H9 (cell line): ENCODE measurements around the gene ARHGAP26. TPM values are rescaled to one million over a fixed set of nuclear protein-coding genes. Genes with fewer than 3 reads are reported as not detected.

Experiments
- DNase-seq: peaks from one replicate; pipeline ENCODE4 v3.0.0-alpha.2; 2017
- H2AFZ ChIP-seq: one replicate; pipeline ENCODE4 v1.6.1; 2013; ENCODE audit warnings: mild to moderate bottlenecking, low read length, control low read depth, moderate library complexity
- H2AK5ac ChIP-seq: 2 replicates; pipeline ENCODE4 v1.6.1; 2013; ENCODE audit warnings: low read length, control low read depth, mixed read lengths; ENCODE audit not compliant: insufficient read length
- H2BK120ac ChIP-seq: one replicate; pipeline ENCODE4 v1.6.1; 2013; ENCODE audit warnings: low read depth, mild to moderate bottlenecking, low read length, control low read depth, inconsistent platforms; ENCODE audit not compliant: poor library complexity, severe bottlenecking
- H2BK12ac ChIP-seq: 2 replicates; pipeline ENCODE4 v1.6.1; 2013; ENCODE audit warnings: low read length, control low read depth, mixed read lengths, low read depth; ENCODE audit not compliant: insufficient read length
- H2BK15ac ChIP-seq: 2 replicates; pipeline ENCODE4 v1.6.1; 2013; ENCODE audit warnings: low read depth, low read length, control low read depth
- H2BK20ac ChIP-seq: one replicate; pipeline ENCODE4 v1.6.1; 2013; ENCODE audit warnings: low read depth, mild to moderate bottlenecking, low read length, control low read depth, inconsistent platforms; ENCODE audit not compliant: poor library complexity, severe bottlenecking
- H2BK5ac ChIP-seq: 2 replicates; pipeline ENCODE4 v1.6.1; 2013; ENCODE audit warnings: low read length, control low read depth, mixed read lengths; ENCODE audit not compliant: insufficient read length
- H3K14ac ChIP-seq: 2 replicates; pipeline ENCODE4 v1.6.1; 2013; ENCODE audit warnings: low read length, control low read depth; ENCODE audit not compliant: insufficient read depth
- H3K18ac ChIP-seq: 2 replicates; pipeline ENCODE4 v1.6.1; 2013; ENCODE audit warnings: low read depth, mild to moderate bottlenecking, mixed read lengths, low read length, control low read depth; ENCODE audit not compliant: insufficient read length
- H3K23ac ChIP-seq: 2 replicates; pipeline ENCODE4 v1.6.1; 2013; ENCODE audit warnings: low read length, control low read depth, mixed read lengths, low read depth; ENCODE audit not compliant: insufficient read length
- H3K23me2 ChIP-seq: 2 replicates; pipeline ENCODE4 v1.6.1; 2013; ENCODE audit warnings: low read depth, mild to moderate bottlenecking, mixed read lengths, low read length, control low read depth; ENCODE audit not compliant: insufficient read length, poor library complexity, severe bottlenecking
- H3K27ac ChIP-seq: 2 replicates; pipeline ENCODE4 v1.5.1; 2013; ENCODE audit warnings: low read length, control low read depth, mixed read lengths, low read depth; ENCODE audit not compliant: insufficient read length
- H3K27me3 ChIP-seq: 2 replicates; pipeline ENCODE4 v1.6.1; 2013; ENCODE audit warnings: low read length, control low read depth, inconsistent platforms; ENCODE audit not compliant: insufficient read depth
- H3K4ac ChIP-seq: 2 replicates; pipeline ENCODE4 v1.6.1; 2013; ENCODE audit warnings: low read depth, mild to moderate bottlenecking, control low read depth, inconsistent platforms, low read length, moderate library complexity
- H3K4me1 ChIP-seq: 2 replicates; pipeline ENCODE4 v1.6.1; 2013; ENCODE audit warnings: low read length, control low read depth, inconsistent platforms; ENCODE audit not compliant: insufficient read depth
- H3K4me2 ChIP-seq: 2 replicates; pipeline ENCODE4 v1.6.1; 2013; ENCODE audit warnings: low read length, control low read depth, mixed read lengths; ENCODE audit not compliant: insufficient read length, insufficient read depth
- H3K56ac ChIP-seq: 2 replicates; pipeline ENCODE4 v1.6.1; 2013; ENCODE audit warnings: low read depth, mild to moderate bottlenecking, mixed read lengths, low read length, control low read depth; ENCODE audit not compliant: insufficient read length
- H3K79me1 ChIP-seq: 2 replicates; pipeline ENCODE4 v1.6.1; 2013; ENCODE audit warnings: low read depth, mild to moderate bottlenecking, moderate library complexity, low read length, control low read depth, inconsistent platforms; ENCODE audit not compliant: insufficient read depth, poor library complexity, severe bottlenecking
- H3K79me2 ChIP-seq: 2 replicates; pipeline ENCODE4 v1.6.1; 2013; ENCODE audit warnings: low read length, control low read depth, inconsistent platforms; ENCODE audit not compliant: insufficient read depth
- H3K9ac ChIP-seq: 2 replicates; pipeline ENCODE4 v1.6.1; 2013; ENCODE audit warnings: low read length, control low read depth, mixed read lengths; ENCODE audit not compliant: insufficient read length; ENCODE audit errors: extremely low read depth
- H3K9me3 ChIP-seq: one replicate; pipeline ENCODE4 v1.6.1; 2013; ENCODE audit warnings: low read depth, low read length, inconsistent platforms; ENCODE audit not compliant: control insufficient read depth
- H3T11ph ChIP-seq: one replicate; pipeline ENCODE4 v1.6.1; 2013; ENCODE audit warnings: mild to moderate bottlenecking, low read length, control low read depth, inconsistent platforms
- H4K20me1 ChIP-seq: one replicate; pipeline ENCODE4 v1.6.1; 2013; ENCODE audit not compliant: control insufficient read depth, insufficient read length, insufficient read depth
- H4K5ac ChIP-seq: 2 replicates; pipeline ENCODE4 v1.6.1; 2013; ENCODE audit warnings: low read depth, mild to moderate bottlenecking, mixed read lengths, low read length, control low read depth; ENCODE audit not compliant: insufficient read length
- H4K8ac ChIP-seq: replicated peaks from 2 replicates; pipeline ENCODE4 v1.6.1; 2013; ENCODE audit warnings: low read length, control low read depth, mixed read lengths, low read depth; ENCODE audit not compliant: insufficient read length
- H4K91ac ChIP-seq: 2 replicates; pipeline ENCODE4 v1.6.1; 2013; ENCODE audit warnings: low read depth, mild to moderate bottlenecking, moderate library complexity, mixed read lengths, low read length, control low read depth; ENCODE audit not compliant: insufficient read length
- H3K27ac Mint-ChIP-seq, 3 experiments: 2 replicates in 2 of 3; 3 replicates in 1 of 3; pipeline ENCODE4 v1.8.0; 2020 to 2021; ENCODE audit warnings: mixed read lengths in 3 of 3, mild to moderate bottlenecking in 1 of 3, moderate library complexity in 1 of 3
- H3K27me3 Mint-ChIP-seq: 2 replicates; pipeline ENCODE4 v1.8.0; 2021; ENCODE audit warnings: low read depth, mild to moderate bottlenecking, moderate library complexity, mixed read lengths
- H3K36me3 Mint-ChIP-seq, 3 experiments: 2 replicates in 2 of 3; 3 replicates in 1 of 3; pipeline ENCODE4 v1.8.0; 2020 to 2021; ENCODE audit warnings: low read depth in 3 of 3, mixed read lengths in 3 of 3; ENCODE audit not compliant: insufficient read depth in 1 of 3
- H3K4me1 Mint-ChIP-seq, 2 experiments: 2 replicates each; pipeline ENCODE4 v1.8.0; 2020; ENCODE audit warnings: mixed read lengths in 2 of 2
- H3K4me3 Mint-ChIP-seq, 2 experiments: 2 replicates in 1 of 2; 3 replicates in 1 of 2; pipeline ENCODE4 v1.8.0; 2020 to 2021; ENCODE audit warnings: mild to moderate bottlenecking in 2 of 2, mixed read lengths in 2 of 2, moderate library complexity in 1 of 2
- H3K9me3 Mint-ChIP-seq, 2 experiments: 2 replicates in 1 of 2; 3 replicates in 1 of 2; pipeline ENCODE4 v1.8.0; 2020; ENCODE audit warnings: mild to moderate bottlenecking in 2 of 2, mixed read lengths in 2 of 2, moderate library complexity in 1 of 2
- total RNA-seq: library from RNA; stranded (reverse); gene quantifications from 2 replicates; pipeline ENCODE4 v1.2.1, GENCODE V29; 2021
- TF ChIP-seq, protein P1 (sequence below): fragments of 200-600 bp; sonication (generic); conservative IDR thresholded peaks from 3 replicates; pipeline ENCODE4 v1.8.0; 2021; ENCODE audit warnings: antibody characterized with exemption, mild to moderate bottlenecking

ARHGAP26 gene
- total RNA-seq, 1 experiment from 2014 or later = 13.8 TPM

DNA sequence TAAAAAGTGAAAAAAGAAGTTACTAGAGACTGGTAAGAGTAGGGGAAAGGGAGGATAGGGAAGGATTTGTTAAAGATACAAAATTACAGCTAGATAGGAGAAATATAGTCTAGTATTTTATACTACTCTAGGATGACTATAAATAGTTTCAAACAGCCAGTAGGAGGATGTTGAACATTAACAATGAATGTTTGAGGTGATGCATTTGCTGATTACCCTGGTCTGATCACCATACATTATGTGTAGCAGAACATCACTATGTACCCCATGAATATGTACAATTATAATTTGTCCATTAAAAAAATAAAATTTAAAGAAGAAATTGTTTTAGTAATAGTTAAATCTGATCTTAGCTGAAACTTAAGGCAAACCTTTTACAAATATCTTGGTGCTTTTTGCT is 302.6 kb downstream of the ARHGAP26 start:
- no peak overlapping the region for H3K56ac ChIP-seq
- H4K91ac ChIP-seq = no peak overlapping the region
- no peak overlapping the region for H4K8ac ChIP-seq
- H3K27ac ChIP-seq = no peak overlapping the region
- no peaks in the 10 kb centered on the region for H3K79me2 ChIP-seq
- H3K14ac ChIP-seq = no peak overlapping the region
- no peak overlapping the region for H2BK120ac ChIP-seq
- H3K36me3 Mint-ChIP-seq = peaks cover 24 to 40% (median 28%) of the 10 kb centered on the region in 3 experiments
- no peak overlapping the region for H3K4me3 Mint-ChIP-seq
- H3K27ac Mint-ChIP-seq = no peak overlapping the region
- DNase-seq = no peak
- H3K4me1 ChIP-seq = no peaks in the 10 kb centered on the region; the same call in 1 of the 2 replicates
- H3K18ac ChIP-seq = no peak overlapping the region
- no peak overlapping the region for H2AFZ ChIP-seq
- H3K9me3 ChIP-seq = no peaks in the 10 kb centered on the region
- H3K4me2 ChIP-seq = no peak overlapping the region
- no peaks in the 10 kb centered on the region for H3K27me3 ChIP-seq
- peaks cover 17 to 19% of the 10 kb centered on the region in 2 experiments for H3K9me3 Mint-ChIP-seq
- H2BK12ac ChIP-seq = no peak overlapping the region
- no peak overlapping the region for H2AK5ac ChIP-seq
- no peaks in the 10 kb centered on the region for H3K27me3 Mint-ChIP-seq
- H3K9ac ChIP-seq = no peak overlapping the region
- no peak overlapping the region for H3K23ac ChIP-seq
- H4K20me1 ChIP-seq = no peaks in the 10 kb centered on the region
- H2BK5ac ChIP-seq = no peak overlapping the region
- no peaks in the 10 kb centered on the region for H3K79me1 ChIP-seq
- no peaks in the 10 kb centered on the region for H3K23me2 ChIP-seq
- H2BK15ac ChIP-seq = no peak overlapping the region
- H3T11ph ChIP-seq = no peak overlapping the region
- H3K4me1 Mint-ChIP-seq = peaks cover 8 to 14% of the 10 kb centered on the region in 2 experiments
- TF ChIP-seq, protein P1, sequence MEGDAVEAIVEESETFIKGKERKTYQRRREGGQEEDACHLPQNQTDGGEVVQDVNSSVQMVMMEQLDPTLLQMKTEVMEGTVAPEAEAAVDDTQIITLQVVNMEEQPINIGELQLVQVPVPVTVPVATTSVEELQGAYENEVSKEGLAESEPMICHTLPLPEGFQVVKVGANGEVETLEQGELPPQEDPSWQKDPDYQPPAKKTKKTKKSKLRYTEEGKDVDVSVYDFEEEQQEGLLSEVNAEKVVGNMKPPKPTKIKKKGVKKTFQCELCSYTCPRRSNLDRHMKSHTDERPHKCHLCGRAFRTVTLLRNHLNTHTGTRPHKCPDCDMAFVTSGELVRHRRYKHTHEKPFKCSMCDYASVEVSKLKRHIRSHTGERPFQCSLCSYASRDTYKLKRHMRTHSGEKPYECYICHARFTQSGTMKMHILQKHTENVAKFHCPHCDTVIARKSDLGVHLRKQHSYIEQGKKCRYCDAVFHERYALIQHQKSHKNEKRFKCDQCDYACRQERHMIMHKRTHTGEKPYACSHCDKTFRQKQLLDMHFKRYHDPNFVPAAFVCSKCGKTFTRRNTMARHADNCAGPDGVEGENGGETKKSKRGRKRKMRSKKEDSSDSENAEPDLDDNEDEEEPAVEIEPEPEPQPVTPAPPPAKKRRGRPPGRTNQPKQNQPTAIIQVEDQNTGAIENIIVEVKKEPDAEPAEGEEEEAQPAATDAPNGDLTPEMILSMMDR = no peak
- H2BK20ac ChIP-seq = no peak overlapping the region
- no peak overlapping the region for H3K4ac ChIP-seq
- H4K5ac ChIP-seq = no peak overlapping the region
